GM21423 (cell line): ENCODE data around the gene PRR15.

Experiments used
- ATAC-seq: cut with Tn5 transposase; IDR thresholded peaks from one replicate; pipeline ENCODE4 v1.9.1; 2021; ENCODE audit warnings: mild to moderate bottlenecking, moderate library complexity; ENCODE audit not compliant: unreplicated experiment

PRR15 gene

GRCh38 chr7:29567174-29567573 is 3.5 kb downstream of the PRR15 start:
- ATAC-seq = no peak

DNA sequence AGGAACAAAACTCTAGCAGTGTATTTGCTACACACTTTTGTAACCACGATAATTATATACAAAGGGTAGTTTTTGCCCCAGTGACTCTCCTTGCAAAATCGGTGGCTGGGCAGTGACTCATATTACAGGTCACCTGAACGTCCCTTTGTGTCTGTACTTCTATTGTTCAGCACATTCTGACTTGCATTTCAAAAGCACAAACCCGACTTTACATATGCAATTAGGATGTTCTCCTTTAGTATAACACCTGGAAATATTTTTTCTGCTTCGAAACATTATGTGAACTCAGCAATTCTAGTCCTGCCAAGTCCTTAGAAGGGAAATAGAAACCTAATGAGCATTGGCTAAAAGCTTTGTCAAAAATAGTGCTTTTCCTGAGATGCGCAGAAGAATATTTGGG is 6.0 kb downstream of the PRR15 start:
- no peak for ATAC-seq

- no peak for ATAC-seq
Measured at GRCh38 chr7:29572558-29572957, 8.9 kb downstream of the PRR15 start.

- no peak for ATAC-seq
Measured at GRCh38 chr7:29573567-29573966, 9.9 kb downstream of the PRR15 start.

DNA sequence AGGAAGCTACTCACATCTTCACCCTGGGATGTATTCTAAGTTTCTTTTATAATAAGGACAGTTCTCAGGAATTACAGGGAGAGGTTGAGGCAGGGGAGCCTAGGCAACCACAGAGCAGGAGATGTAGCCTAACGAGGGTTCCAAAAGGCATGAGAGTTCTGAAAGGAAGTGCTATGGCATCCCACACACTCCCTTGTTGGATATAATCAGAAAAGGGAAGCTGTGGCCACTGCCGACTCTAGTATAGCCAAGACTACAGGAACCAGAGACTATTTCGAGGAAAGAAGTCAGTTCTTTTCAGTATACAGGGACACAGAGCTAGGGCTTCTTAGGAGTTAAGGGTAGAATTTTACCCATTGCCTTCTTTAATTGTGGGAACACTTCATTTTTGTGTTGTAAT is 11.0 kb downstream of the PRR15 start:
- no peak for ATAC-seq

GRCh38 chr7:29587195-29587808 is 23.7 kb downstream of the PRR15 start:
- ATAC-seq = no peak

- ATAC-seq = no peak
Measured at GRCh38 chr7:29588212-29588611, 24.6 kb downstream of the PRR15 start.

DNA sequence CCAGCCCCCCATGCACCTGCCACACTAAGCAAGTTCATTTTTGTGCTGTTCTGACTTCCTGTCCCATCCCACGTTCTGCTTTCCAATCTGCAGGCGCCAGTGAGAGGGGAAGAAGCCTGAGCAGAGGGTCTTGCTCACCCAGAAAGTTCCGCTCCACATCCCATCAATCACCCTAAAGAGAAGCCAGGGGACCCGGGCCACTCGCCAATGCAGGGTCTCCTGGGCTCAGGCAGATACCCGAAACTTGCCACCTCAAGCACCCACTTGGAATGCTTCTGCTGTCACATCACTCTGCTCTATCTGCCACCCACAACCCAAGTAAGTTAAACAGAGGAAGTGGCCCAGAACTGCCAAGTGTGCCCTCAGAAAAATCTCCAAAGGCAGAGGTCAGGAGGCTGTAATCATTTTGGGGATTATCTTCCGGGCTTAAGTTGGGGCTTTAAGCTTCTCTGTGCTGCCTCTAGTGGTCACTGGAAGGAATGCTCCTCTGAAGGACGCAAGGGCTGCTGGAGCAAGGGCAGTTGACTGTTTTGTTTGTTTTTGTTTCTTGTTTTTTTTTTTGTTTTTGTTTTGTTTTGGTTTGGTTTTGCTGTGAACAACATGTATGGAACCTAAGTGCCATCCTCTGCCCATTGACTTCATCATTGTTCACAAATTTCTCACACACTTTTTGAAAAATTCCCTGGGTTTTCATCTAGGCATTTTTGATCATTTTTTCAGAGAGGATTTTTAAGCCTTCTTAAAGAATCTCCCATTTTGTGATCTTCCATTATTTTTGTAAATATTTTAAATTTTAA is 25.5 kb downstream of the PRR15 start:
- ATAC-seq = peak; percentile 74

- no peak for ATAC-seq
Measured at GRCh38 chr7:29592866-29593265, 29.2 kb downstream of the PRR15 start.

GRCh38 chr7:29593459-29593858 is 29.8 kb downstream of the PRR15 start:
- ATAC-seq = no peak

DNA sequence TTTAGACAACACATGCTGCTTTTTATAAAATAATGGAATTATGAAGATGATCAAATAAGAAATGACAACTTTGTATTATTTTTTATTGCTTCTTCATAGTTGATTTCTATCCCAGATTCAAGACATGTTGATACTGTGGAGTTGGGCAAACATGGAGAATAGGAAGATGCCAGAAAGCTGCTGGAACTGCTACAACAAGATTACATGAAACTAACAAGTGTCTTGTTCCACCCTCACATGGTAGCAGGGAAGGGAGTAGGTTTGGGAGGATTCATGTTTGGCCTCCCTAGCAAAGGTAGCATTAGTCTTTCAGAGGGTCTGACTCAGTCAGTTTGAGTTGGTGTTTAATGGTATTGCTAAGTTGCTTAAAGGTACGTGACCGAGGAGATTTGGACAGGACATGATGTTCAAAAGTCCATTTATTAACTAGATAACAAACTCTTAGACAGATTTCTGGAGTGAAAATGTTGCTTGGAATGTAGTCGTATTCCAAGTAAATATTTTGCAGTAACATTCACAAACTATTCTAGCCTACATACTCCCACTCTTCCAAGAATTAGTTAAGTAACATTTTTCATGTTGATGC is 33.1 kb downstream of the PRR15 start:
- no peak for ATAC-seq

DNA sequence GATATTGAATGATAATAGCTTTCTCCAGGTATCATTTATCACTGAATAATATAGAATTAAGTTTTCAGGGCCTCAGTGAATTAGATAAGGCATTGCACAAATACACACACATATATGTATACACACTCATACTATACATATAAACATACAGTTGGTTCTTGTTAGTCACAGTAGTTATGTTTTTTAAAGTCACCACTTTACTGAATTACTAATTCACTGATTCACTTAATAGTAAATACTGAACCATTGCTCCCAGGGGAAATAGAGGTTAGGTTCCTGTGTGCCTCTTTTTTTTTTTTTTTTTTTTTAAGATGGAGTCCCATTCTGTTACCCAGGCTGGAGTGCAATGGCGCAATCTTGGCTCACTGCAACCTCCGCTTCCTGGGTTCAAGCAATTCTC is 33.6 kb downstream of the PRR15 start:
- no peak for ATAC-seq

DNA sequence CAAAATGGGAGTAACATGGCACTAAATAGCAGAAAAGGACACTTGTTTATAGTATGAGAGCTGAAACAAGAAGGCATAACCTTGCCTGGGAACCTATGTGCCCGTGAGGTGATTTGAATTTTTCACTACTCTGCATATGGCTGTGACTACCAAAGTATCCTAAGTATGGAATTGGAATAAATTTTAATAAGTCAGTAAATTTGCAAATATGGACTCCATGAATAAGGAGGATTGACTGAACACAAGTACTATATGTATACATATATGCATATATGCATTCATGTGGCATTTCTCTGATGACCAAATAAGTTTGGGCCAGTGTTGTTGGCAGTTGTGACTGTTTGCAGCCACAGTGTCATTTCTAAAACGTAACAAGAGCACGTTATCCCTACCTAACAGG is 34.5 kb downstream of the PRR15 start:
- ATAC-seq = no peak

- no peak for ATAC-seq
Measured at GRCh38 chr7:29598613-29599012, 35.0 kb downstream of the PRR15 start.

DNA sequence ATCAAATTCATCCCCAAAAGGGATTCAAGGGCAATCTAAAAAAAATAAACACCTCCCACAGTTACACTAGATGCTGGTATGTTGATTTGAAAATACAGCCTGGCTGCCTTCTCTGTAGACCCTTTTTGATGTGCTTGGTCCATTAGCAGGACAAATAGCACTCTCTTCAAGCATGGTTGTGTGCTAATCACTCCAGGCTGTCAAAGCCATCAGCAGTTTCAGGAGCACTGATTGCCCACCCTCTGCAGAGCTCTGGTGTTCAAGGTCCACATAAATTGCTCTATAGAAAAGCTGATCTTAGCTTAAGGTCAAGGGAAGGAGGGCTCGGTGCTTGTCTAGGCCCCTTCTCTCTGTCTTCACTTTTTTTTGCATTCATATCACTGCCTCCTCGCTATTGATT is 35.4 kb downstream of the PRR15 start:
- no peak for ATAC-seq

DNA sequence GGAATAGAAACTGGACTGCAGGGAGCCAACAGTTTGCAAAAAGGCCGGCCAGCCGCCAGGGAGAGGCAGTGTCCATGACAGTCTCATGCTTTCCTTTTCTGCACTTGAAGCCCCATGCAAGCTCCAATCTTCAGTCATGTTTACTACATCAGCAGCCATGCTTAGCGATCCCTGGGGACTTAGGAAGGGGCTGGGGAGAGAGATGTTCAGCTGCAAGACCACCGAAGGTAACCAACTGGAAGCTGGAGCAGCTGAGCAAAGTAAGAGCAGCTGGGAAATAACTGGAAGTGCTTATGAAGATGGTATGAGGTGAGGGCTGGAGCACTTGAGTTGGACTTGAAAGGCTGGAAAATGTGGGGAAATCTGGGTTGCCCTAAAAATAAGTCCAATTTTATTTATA is 37.0 kb downstream of the PRR15 start:
- no peak for ATAC-seq

GRCh38 chr7:29604052-29604451 is 40.4 kb downstream of the PRR15 start:
- ATAC-seq = no peak

- no peak for ATAC-seq
Measured at GRCh38 chr7:29604702-29605101, 41.1 kb downstream of the PRR15 start.

DNA sequence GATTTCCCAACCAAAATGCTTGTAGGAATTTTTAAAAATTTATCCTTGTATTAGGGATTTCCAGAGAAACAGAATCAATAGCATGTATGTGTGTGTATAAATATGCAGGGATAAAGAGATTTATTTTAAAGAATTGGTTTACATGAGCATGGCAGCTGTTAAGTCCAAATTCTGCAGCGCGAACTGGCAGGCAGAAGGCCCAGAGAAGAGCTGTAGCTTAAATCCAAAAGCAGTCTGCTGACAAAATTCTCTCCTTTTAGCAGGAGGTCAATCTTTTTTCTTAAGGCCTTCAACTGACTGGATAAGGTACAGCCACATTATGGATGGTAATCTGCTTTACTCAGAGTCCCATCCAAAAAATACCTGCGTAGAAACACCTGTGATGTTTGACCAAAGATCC is 42.0 kb downstream of the PRR15 start:
- ATAC-seq = no peak

DNA sequence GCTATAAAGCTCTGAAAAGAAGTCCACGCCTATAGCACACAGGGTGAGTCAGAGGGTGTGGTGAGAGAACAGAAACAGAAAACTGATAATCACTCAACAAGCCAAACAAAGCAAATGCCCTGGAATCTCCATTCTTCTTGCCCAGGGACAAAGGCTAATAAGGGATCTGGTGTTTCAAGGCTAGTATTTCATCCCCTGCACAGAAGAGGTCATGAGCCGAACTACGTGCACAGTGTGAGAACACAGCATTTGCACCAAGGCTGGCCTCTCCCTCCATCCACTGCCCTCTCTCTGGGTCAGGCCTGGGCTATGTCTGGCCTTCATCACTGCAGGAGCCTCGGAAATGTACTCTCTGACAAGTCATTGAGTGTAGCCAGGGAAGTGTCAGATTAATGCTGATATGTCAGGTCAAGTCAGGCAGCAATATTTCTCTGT is 42.7 kb downstream of the PRR15 start:
- no peak for ATAC-seq

- no peak for ATAC-seq
Measured at GRCh38 chr7:29606830-29607229, 43.2 kb downstream of the PRR15 start.

DNA sequence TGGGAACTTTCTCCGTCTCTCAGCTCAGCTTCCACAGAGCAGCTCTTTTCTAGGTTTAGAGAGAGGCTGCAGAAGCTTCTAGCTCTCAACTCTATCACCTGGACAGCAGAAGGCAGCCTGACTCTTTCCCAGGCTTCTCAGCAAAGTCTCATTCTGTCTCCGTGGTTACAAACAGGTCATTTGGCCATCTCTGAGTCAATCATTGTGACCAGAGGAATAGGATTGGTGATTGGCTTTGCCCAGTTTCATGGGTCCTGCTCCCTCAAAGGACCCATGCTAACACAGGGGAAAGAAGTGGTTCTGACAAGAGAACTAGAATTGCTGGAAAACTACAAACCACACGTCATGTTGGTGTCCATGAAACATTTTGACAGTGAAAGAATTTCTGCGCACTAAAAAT is 43.6 kb downstream of the PRR15 start:
- no peak for ATAC-seq
